ENCODE data around the gene ANO9.

DNA sequence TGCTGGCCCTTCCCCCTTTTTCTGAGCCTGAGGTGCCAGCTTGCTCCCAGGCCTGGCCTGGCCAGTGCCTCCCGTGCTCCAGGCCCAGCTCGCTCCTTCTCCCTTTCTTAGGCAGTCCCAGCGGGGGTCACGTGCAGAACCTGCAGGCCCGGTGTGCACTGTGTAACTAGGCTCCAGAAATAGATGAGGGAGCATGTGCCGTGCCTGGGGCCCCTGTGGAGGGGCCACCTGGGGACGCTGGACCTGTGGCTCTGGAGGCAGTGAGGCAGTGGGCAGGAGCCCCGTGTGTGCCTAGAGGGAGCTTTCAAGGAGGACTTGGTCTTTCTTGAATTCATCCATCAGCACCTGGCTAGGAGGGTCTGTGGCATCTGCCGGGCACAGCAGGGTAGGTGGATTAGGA is 19.8 kb upstream of the ANO9 start:
- TF ChIP-seq EZH2phosphoT487 (IDR thresholded peaks at IDR 0.05; ENCODE audit: unreplicated experiment) (no peak), POLR2AphosphoS5 (IDR thresholded peaks at IDR 0.05; ENCODE audit: low read depth) (no peak), EZH2 (IDR thresholded peaks at IDR 0.05; ENCODE audit: low read depth, unreplicated experiment) (no peak)
- TF ChIP-seq, protein P1, sequence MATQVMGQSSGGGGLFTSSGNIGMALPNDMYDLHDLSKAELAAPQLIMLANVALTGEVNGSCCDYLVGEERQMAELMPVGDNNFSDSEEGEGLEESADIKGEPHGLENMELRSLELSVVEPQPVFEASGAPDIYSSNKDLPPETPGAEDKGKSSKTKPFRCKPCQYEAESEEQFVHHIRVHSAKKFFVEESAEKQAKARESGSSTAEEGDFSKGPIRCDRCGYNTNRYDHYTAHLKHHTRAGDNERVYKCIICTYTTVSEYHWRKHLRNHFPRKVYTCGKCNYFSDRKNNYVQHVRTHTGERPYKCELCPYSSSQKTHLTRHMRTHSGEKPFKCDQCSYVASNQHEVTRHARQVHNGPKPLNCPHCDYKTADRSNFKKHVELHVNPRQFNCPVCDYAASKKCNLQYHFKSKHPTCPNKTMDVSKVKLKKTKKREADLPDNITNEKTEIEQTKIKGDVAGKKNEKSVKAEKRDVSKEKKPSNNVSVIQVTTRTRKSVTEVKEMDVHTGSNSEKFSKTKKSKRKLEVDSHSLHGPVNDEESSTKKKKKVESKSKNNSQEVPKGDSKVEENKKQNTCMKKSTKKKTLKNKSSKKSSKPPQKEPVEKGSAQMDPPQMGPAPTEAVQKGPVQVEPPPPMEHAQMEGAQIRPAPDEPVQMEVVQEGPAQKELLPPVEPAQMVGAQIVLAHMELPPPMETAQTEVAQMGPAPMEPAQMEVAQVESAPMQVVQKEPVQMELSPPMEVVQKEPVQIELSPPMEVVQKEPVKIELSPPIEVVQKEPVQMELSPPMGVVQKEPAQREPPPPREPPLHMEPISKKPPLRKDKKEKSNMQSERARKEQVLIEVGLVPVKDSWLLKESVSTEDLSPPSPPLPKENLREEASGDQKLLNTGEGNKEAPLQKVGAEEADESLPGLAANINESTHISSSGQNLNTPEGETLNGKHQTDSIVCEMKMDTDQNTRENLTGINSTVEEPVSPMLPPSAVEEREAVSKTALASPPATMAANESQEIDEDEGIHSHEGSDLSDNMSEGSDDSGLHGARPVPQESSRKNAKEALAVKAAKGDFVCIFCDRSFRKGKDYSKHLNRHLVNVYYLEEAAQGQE (IDR thresholded peaks at IDR 0.05; ENCODE audit: unreplicated experiment), result no peak
- TF ChIP-seq, protein P2, sequence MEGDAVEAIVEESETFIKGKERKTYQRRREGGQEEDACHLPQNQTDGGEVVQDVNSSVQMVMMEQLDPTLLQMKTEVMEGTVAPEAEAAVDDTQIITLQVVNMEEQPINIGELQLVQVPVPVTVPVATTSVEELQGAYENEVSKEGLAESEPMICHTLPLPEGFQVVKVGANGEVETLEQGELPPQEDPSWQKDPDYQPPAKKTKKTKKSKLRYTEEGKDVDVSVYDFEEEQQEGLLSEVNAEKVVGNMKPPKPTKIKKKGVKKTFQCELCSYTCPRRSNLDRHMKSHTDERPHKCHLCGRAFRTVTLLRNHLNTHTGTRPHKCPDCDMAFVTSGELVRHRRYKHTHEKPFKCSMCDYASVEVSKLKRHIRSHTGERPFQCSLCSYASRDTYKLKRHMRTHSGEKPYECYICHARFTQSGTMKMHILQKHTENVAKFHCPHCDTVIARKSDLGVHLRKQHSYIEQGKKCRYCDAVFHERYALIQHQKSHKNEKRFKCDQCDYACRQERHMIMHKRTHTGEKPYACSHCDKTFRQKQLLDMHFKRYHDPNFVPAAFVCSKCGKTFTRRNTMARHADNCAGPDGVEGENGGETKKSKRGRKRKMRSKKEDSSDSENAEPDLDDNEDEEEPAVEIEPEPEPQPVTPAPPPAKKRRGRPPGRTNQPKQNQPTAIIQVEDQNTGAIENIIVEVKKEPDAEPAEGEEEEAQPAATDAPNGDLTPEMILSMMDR (conservative IDR thresholded peaks at IDR 0.05; ENCODE audit: low read depth in 2 of 2), result no peak
